GM23248 (cell line): ENCODE measurements around the gene PLD2. TPM values are rescaled to one million over a fixed set of nuclear protein-coding genes. Genes with fewer than 3 reads are reported as not detected.

ENCODE experiments used
- DNase-seq: peaks from one replicate; pipeline ENCODE4 v3.0.0-alpha.2; 2015
- H2AFZ ChIP-seq: fragments of 200-600 bp; sonication (generic); 2 replicates; pipeline ENCODE4 v1.6.1; 2016; ENCODE audit warnings: antibody characterized with exemption
- H3F3A ChIP-seq: fragments of 200-600 bp; sonication (generic); 2 replicates; pipeline ENCODE4 v1.6.1; 2016; ENCODE audit warnings: mild to moderate bottlenecking, antibody characterized with exemption, mixed run types; ENCODE audit not compliant: insufficient read depth
- H3K27ac ChIP-seq: fragments of 200-600 bp; sonication (generic); 2 replicates; pipeline ENCODE4 v1.5.1; 2016; ENCODE audit warnings: mild to moderate bottlenecking
- H3K27me3 ChIP-seq: fragments of 200-600 bp; sonication (generic); replicated peaks from 2 replicates; pipeline ENCODE4 v1.6.1; 2016; ENCODE audit warnings: mild to moderate bottlenecking; ENCODE audit not compliant: insufficient read depth
- H3K36me3 ChIP-seq: fragments of 200-600 bp; sonication (generic); 2 replicates; pipeline ENCODE4 v1.6.1; 2016; ENCODE audit warnings: low read depth, mild to moderate bottlenecking
- H3K4me1 ChIP-seq: fragments of 200-600 bp; sonication (generic); 2 replicates; pipeline ENCODE4 v1.6.1; 2016; ENCODE audit warnings: mild to moderate bottlenecking; ENCODE audit not compliant: insufficient read depth
- H3K4me2 ChIP-seq: fragments of 200-600 bp; sonication (generic); one replicate; pipeline ENCODE4 v1.6.1; 2016; ENCODE audit warnings: mild to moderate bottlenecking; ENCODE audit not compliant: unreplicated experiment
- H3K4me3 ChIP-seq: fragments of 200-600 bp; sonication (generic); 2 replicates; pipeline ENCODE4 v1.5.1; 2016; ENCODE audit warnings: mild to moderate bottlenecking
- H3K79me2 ChIP-seq: fragments of 200-600 bp; sonication (generic); 2 replicates; pipeline ENCODE4 v1.6.1; 2016; ENCODE audit warnings: mild to moderate bottlenecking; ENCODE audit not compliant: insufficient read depth
- H3K9ac ChIP-seq: fragments of 200-600 bp; sonication (generic); 2 replicates; pipeline ENCODE4 v1.6.1; 2016; ENCODE audit warnings: mild to moderate bottlenecking
- H3K9me2 ChIP-seq: fragments of 200-600 bp; sonication (generic); 2 replicates; pipeline ENCODE4 v1.6.1; 2016; ENCODE audit warnings: mixed run types, mild to moderate bottlenecking, moderate library complexity; ENCODE audit not compliant: insufficient read depth
- H3K9me3 ChIP-seq: fragments of 200-600 bp; sonication (generic); one replicate; pipeline ENCODE4 v1.6.1; 2017; ENCODE audit warnings: low read depth
- H4K20me1 ChIP-seq: fragments of 200-600 bp; sonication (generic); 2 replicates; pipeline ENCODE4 v1.6.0; 2016; ENCODE audit not compliant: insufficient read depth
- EZH2 ChIP-seq: fragments of 200-600 bp; sonication (generic); IDR thresholded peaks from 2 replicates; pipeline ENCODE4 v1.6.1; 2018; ENCODE audit warnings: antibody characterized with exemption, mild to moderate bottlenecking; ENCODE audit not compliant: insufficient read depth, poor library complexity, severe bottlenecking
- EZH2phosphoT487 ChIP-seq: fragments of 200-600 bp; sonication (generic); IDR thresholded peaks from 2 replicates; pipeline ENCODE4 v1.6.1; 2018; ENCODE audit warnings: antibody characterized with exemption, moderate library complexity, mild to moderate bottlenecking, low read depth; ENCODE audit not compliant: insufficient read depth
- WGBS, 2 experiments: methylation state at CpG; one replicate each; pipeline ENCODE4 v1.1.6; 2015 to 2017; ENCODE audit warnings: low lambda C conversion rate in 2 of 2, low coverage in 1 of 2; ENCODE audit errors: missing lambda C conversion rate in 2 of 2; 5-methylcytosine and 5-hydroxymethylcytosine counted together
- in situ Hi-C: fragments of 300-500 bp; cut with MboI; formaldehyde crosslinking; loops from 2 replicates; pipeline ENCODE4 v1.15.0; 2020
- polyA plus RNA-seq: library from polyadenylated mRNA; unstranded; fragments of >200 nt; fragmentation: Nextera tagmentation; extraction: Ambion mirVana; gene quantifications from 2 replicates; pipeline ENCODE4 v1.2.1, GENCODE V29; 2016
- total RNA-seq: library from RNA; depleted of rRNA; stranded (reverse); fragments of >200 nt; shearing (Covaris generic); gene quantifications from 2 replicates; pipeline ENCODE4 v1.2.3, GENCODE V29; 2014

PLD2 gene
- total and polyA plus RNA-seq, 2 experiments from 2014 or later: 11.9 to 20.9 TPM

DNA sequence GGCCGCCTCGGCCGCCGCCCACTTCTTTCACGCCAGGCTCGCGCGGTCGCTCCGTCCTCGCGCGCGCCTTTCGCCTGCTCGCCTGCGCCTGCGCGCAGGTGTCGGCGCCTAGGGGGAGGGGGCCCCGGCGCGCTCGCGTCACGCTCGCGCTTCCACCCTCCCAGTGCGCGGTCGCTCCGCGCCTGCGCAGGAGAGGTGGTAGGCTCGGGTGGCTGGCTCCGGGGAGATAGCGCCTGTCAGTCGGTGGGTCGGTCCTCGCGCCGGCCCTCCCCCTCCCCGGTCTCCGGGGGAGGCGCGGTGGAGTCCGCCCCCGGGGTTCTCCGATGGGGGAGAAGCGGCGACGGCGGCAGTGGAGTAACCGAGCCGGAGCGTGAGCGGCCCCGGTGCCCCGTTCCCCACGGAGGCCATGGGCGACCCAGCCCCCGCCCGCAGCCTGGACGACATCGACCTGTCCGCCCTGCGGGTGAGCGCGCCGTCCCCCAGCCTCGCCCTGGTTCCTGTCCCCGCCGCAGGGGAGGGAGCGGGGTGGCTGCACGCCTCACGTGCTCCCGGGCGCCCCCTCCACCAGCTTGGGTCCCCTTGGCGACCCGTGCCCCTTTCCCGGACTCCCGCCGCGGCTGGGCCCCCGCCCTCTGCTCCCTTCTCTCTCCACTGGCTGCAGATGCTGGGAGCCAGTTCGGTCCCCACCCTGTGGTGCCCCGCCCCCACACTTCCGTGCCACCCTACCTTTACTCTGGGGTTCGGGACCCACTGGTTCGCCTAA is 26.4 kb downstream of the PLD2 start, which contains the start of gene MINK1:
TSS of gene MINK1 (plus strand) at position 163 of the 763 bp plus-strand sequence. CDS start at position 407, 244 bp downstream.
- peaks cover 51% of the 10 kb centered on the region for H3K79me2 ChIP-seq
- in situ Hi-C loops: no loop called here
- WGBS, 2 experiments: 1 to 3% methylated on average over 40 to 45 of the region's 91 CpGs

DNA sequence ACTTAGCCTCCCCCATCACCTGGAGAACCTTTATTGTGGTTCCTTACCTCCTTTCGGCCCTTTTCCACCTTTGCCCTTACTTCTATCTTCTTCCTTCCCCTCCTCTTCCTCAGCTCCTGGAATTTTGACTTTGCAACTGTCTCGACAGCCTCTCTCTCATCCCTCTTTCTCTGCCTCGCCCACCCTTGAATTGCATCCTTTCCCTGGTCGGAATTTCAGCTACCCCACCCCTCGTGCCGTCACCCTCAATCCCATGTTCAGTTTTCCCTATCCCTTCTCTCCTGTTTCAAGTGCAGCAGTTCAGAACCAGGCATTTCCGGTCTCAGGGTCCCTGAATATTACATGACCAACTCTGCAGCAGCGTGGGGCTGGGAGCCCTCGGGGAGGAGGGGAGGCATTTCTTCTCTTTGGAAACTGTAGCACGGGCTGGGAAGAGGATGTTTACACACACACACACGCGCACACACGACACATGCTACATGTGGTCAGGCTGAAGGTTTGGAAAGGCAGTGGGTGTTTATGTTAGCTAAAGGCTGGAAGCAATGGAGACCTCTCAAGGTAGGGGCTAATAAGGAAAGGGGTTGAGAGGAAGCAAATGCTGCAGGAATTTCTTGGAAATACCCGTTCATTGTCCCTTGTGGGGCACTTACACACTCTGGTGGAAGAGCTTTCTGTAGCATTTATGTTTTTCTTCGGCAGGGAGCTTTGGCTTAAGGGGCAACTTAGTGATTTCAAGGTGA is 27.2 kb downstream of the PLD2 start:
- Histone ChIP-seq H3K27me3 (no peaks in the 10 kb centered on the region), H3K9me2 (no peaks in the 10 kb centered on the region), H3K79me2 (peaks cover 59% of the 10 kb centered on the region), H3K4me3 (peak overlapping the region; percentile 78), H4K20me1 (peaks cover 12% of the 10 kb centered on the region), H2AFZ (peak overlapping the region; percentile 73), H3K9ac (peak overlapping the region; percentile 81), H3K4me1 (peaks cover 8% of the 10 kb centered on the region; the same call in 1 of the 2 replicates), H3K36me3 (no peaks in the 10 kb centered on the region), H3F3A (no peaks in the 10 kb centered on the region), H3K4me2 (peak overlapping the region; percentile 91), H3K9me3 (no peaks in the 10 kb centered on the region), H3K27ac (peak overlapping the region; percentile 22)
- 11 to 12% methylated on average over 15 of the region's 15 CpGs for WGBS, 2 experiments
- TF ChIP-seq EZH2: no peak
- no peak for TF ChIP-seq EZH2phosphoT487
- in situ Hi-C loops: no loop called here
- DNase-seq: peak; percentile 61

More for the DNA sequence above, 26.4 kb downstream of the PLD2 start, which contains the start of gene MINK1:
- H3K9me3 ChIP-seq: no peaks in the 10 kb centered on the region
- H3K4me2 ChIP-seq: peak within 1 kb of the TSS; percentile 91
- H3K9ac ChIP-seq: peak within 1 kb of the TSS; percentile 81
- peak within 1 kb of the TSS; percentile 51 for H3K27ac ChIP-seq
- H3K4me1 ChIP-seq: peaks cover 8% of the 10 kb centered on the region; the same call in 1 of the 2 replicates
- H3K27me3 ChIP-seq: no peaks in the 10 kb centered on the region
- H3K9me2 ChIP-seq: no peaks in the 10 kb centered on the region
- no peak for TF ChIP-seq EZH2
- H2AFZ ChIP-seq: peak within 1 kb of the TSS; percentile 73
- peak within 1 kb of the TSS; percentile 78 for H3K4me3 ChIP-seq
- H4K20me1 ChIP-seq: peaks cover 11% of the 10 kb centered on the region
- peak; percentile 97 for DNase-seq
- no peaks in the 10 kb centered on the region for H3K36me3 ChIP-seq
- no peaks in the 10 kb centered on the region for H3F3A ChIP-seq

GRCh38 chr17:4834681-4835020 is 27.7 kb downstream of the PLD2 start:
- Histone ChIP-seq H3K27me3 (no peaks in the 10 kb centered on the region), H3K9ac (peak overlapping the region; percentile 81), H3K79me2 (peaks cover 64% of the 10 kb centered on the region), H2AFZ (no peak overlapping the region), H3F3A (no peaks in the 10 kb centered on the region), H3K4me3 (peak overlapping the region; percentile 78), H3K4me1 (peaks cover 8% of the 10 kb centered on the region; the same call in 1 of the 2 replicates), H4K20me1 (peaks cover 16% of the 10 kb centered on the region), H3K9me2 (no peaks in the 10 kb centered on the region), H3K27ac (no peak overlapping the region), H3K4me2 (peak overlapping the region; percentile 91), H3K36me3 (no peaks in the 10 kb centered on the region), H3K9me3 (no peaks in the 10 kb centered on the region)
- WGBS, 2 experiments: 73 to 83% methylated on average over 4 of the region's 4 CpGs
- in situ Hi-C loops: no loop called here
- no peak for TF ChIP-seq EZH2
- TF ChIP-seq EZH2phosphoT487: no peak
- no peak for DNase-seq

- peaks cover 80% of the 10 kb centered on the region for H3K79me2 ChIP-seq
These were observed 29.3 kb downstream of the PLD2 start for GRCh38 chr17:4836221-4836620.

More at GRCh38 chr17:4836221-4836620, 29.3 kb downstream of the PLD2 start:
- no peak overlapping the region for H3K4me3 ChIP-seq
- no peak overlapping the region for H3K4me2 ChIP-seq
- no peak overlapping the region for H2AFZ ChIP-seq
- no peaks in the 10 kb centered on the region for H3F3A ChIP-seq
- 81 to 82% methylated on average over 4 of the region's 4 CpGs for WGBS, 2 experiments
- H3K27ac ChIP-seq: no peak overlapping the region
- peaks cover 15% of the 10 kb centered on the region for H3K4me1 ChIP-seq
- H3K9me3 ChIP-seq: no peaks in the 10 kb centered on the region
- H3K27me3 ChIP-seq: no peaks in the 10 kb centered on the region
- in situ Hi-C loops: no loop called here
- no peak overlapping the region for H3K9ac ChIP-seq
- DNase-seq: no peak
- peaks cover 21% of the 10 kb centered on the region for H4K20me1 ChIP-seq
- TF ChIP-seq EZH2 (no peak), EZH2phosphoT487 (no peak)
- no peaks in the 10 kb centered on the region for H3K9me2 ChIP-seq
- H3K36me3 ChIP-seq: no peaks in the 10 kb centered on the region
